Measurements from ENCODE around the gene EEF1A2.

The EEF1A2 gene

DNA sequence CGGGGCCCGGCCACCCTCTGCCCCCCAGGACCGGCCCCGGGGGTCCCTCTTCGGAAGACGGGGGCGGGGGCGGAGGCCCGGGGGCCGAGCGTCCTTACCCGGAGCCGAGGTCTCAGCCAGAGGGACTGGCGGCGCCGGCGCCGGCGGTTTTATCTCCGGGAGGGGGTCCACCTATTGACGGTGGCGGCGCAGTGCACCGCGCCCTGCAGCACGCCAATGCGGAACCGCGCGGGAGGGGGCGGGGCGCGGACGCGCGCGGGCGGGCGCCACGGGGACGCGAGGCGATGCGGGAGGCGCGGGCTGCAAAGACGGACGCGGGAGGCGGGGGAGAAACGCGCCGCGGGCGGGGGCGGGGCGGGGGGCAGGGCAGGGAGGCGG is at the start of gene EEF1A2:
TSS of gene EEF1A2 (minus strand) at position 124 of the 378 bp plus-strand sequence. CDS start 1,320 bp downstream, outside the sequence.
- TF ChIP-seq, protein P1, sequence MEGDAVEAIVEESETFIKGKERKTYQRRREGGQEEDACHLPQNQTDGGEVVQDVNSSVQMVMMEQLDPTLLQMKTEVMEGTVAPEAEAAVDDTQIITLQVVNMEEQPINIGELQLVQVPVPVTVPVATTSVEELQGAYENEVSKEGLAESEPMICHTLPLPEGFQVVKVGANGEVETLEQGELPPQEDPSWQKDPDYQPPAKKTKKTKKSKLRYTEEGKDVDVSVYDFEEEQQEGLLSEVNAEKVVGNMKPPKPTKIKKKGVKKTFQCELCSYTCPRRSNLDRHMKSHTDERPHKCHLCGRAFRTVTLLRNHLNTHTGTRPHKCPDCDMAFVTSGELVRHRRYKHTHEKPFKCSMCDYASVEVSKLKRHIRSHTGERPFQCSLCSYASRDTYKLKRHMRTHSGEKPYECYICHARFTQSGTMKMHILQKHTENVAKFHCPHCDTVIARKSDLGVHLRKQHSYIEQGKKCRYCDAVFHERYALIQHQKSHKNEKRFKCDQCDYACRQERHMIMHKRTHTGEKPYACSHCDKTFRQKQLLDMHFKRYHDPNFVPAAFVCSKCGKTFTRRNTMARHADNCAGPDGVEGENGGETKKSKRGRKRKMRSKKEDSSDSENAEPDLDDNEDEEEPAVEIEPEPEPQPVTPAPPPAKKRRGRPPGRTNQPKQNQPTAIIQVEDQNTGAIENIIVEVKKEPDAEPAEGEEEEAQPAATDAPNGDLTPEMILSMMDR (conservative IDR thresholded peaks at IDR 0.05; ENCODE audit: control insufficient read depth, insufficient read depth, low read depth, low read length): no peak
- H3K4me3 ChIP-seq (ENCODE audit: control insufficient read depth, low read depth, low read length): no peak within 1 kb of the TSS
- no peak for DNase-seq (ENCODE audit: low read depth)

DNA sequence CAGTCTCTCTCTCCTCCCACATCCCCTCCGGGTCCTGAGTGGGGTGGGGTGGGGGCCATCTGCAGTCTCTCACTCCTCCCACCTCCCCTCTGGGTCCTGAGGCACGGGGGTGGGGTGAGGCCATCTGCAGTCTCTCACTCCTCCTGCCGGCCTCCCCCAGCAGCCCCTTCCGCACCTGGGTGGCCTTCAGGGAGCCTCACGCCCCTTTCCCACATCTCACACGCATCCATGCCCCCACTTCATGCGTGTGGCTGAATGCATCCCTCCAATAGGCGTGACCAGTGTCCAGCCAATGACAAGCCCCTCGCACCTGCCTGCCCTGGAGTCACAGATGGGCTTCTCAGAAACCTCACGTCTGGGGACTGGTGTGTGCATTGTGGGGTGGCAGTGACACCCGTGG is 49.7 kb upstream of the EEF1A2 start:
- H3K4me3 ChIP-seq (ENCODE audit: control insufficient read depth, low read depth, low read length): no peak overlapping the region
- TF ChIP-seq, protein P1 (conservative IDR thresholded peaks at IDR 0.05; ENCODE audit: control insufficient read depth, insufficient read depth, low read depth, low read length): no peak

DNA sequence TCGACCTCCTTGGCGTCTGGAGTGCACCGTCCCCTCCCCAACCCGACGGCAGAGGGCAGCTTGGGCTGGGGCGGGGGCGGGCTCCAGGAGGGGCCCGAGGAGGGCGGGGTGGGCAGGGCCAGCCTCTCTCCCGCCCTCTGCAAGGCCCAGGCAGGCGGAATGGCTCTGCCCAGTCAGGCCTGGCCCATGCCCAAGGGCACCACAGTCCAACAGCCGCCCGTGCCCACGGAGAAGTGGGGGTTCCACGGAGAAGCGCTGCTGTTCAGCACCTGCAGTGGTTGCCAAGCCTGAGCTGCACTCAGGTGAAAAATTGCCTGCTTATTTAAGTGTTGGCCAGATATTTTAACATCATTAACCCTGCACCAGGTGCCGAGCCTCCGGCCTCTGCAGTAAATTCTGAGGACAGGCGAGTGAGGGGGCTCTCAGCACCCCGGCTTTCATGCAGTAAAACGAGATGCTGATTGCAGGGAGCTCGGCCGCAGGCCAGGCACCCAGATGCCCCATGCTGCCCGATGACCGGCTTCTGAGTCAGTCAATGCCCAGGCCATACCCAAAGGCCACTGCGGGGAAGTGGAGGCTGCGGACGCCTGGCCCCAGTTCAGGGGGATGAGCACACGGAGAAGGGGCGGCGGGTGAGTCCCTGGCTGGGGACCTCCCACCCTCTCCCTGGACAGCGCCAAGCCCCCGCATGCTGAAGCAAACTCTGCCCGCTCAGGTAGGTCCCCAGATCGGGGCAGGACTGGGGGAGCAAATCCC is 49.0 kb upstream of the EEF1A2 start, which contains the start of gene SRMS:
TSS of gene SRMS (minus strand) at position 25 of the 756 bp plus-strand sequence. CDS start 286 bp downstream, outside the sequence.
- TF ChIP-seq, protein P1 (conservative IDR thresholded peaks at IDR 0.05; ENCODE audit: control insufficient read depth, insufficient read depth, low read depth, low read length): no peak
- no peak within 1 kb of the TSS for H3K4me3 ChIP-seq (ENCODE audit: control insufficient read depth, low read depth, low read length)
- no peak for DNase-seq (ENCODE audit: low read depth)

More for the DNA sequence above, 49.7 kb upstream of the EEF1A2 start:
- DNase-seq (ENCODE audit: low read depth): no peak

DNA sequence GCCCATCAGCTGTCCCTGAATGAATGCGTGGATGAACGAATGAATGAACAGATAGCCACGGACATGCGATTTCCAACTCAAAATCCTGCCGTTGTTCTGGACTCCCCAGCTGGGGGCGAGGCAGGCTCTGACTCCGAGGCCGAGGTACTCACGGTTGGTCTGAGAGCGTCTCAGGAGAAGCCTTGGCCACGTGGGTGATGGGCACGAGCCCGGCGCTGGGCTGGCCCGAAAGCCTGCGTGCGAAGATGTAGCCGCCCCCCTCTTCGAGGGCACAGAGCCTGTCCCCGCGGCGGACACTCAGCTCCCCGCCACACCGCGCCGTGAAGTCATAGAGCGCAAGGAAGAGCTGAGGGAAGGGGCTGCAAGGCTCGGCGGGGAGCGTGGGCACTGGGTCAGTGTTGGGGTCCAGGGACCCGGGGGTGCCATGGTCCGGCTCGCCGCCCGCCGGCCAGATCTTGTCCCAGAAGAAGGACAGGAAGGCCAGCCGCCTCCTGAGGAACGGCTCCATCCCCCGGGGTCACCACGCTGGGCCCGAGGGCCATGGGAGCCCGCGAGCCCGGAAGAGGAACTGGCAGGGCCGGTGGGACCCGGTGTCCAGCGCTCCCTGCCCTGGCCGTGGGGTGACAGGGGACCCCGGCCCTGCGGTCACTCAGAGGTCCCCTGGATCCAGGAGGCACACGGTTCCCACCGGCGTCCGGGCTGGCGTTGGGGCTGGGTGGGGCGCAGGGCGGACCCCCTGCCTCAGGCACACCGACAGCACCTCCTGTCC is 48.3 kb upstream of the EEF1A2 start:
- TF ChIP-seq, protein P1 (conservative IDR thresholded peaks at IDR 0.05; ENCODE audit: control insufficient read depth, insufficient read depth, low read depth, low read length): no peak
- no peak overlapping the region for H3K4me3 ChIP-seq (ENCODE audit: control insufficient read depth, low read depth, low read length)
- DNase-seq (ENCODE audit: low read depth): no peak

DNA sequence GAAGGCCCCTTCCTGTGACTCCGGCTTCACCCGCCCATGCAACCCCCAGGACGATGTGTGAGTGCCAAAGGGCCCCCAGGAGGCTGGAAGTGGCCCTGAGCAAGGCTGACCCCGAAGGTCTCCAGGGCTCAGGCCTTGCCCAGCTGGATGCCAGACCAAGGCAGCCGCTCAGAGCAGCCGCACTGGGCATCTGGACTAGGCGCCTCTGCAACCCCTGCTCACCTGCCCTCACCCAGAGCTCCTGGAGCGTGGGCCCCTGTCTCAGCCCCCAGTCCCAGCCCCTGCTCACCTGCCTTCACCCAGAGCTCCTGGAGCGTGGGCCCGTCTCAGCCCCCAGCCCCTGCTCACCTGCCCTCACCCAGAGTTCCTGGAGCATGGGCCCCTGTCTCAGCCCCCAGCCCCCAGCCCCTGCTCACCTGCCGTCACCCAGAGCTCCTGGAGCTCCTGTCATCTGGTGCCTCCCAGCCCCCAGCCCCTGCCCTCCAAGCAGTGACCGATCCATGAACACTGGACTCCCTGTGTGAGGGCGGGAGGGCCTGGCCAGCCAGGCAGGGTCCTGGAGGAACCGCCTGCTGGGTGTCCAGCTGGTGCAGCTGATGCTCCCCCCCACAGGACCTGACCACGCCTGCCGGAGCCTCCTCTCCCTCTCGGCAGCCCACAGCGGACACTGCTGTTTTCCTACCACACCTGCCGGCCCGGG is 47.5 kb upstream of the EEF1A2 start:
- TF ChIP-seq, protein P1 (conservative IDR thresholded peaks at IDR 0.05; ENCODE audit: control insufficient read depth, insufficient read depth, low read depth, low read length): no peak
- H3K4me3 ChIP-seq (ENCODE audit: control insufficient read depth, low read depth, low read length): no peak overlapping the region
- no peak for DNase-seq (ENCODE audit: low read depth)

DNA sequence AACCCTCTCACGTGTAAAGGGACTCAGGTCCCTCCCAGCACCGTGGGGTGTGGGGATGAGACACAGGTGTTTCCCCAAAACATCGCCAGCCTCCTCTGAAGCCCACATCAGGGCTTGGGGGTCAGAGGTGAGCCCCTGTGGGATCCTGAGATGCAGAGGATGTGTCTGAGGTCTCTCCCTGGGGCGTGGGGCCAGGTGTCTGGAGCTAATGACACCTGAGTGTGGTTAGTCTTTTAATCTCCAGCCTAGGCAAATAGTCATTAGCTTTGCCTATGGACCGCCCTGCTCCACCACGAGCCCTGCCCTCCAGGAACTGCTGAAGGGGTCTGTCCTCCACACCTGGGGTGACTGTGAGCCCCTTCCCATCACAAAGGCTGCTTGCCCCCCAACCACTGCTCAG is 46.9 kb upstream of the EEF1A2 start:
- no peak overlapping the region for H3K4me3 ChIP-seq (ENCODE audit: control insufficient read depth, low read depth, low read length)
- TF ChIP-seq, protein P1 (conservative IDR thresholded peaks at IDR 0.05; ENCODE audit: control insufficient read depth, insufficient read depth, low read depth, low read length): no peak
- no peak for DNase-seq (ENCODE audit: low read depth)

Data from fibroblast of mammary gland (primary cell).